Smooth muscle cell (in vitro differentiated cells): ENCODE measurements around the gene BMF. TPM values are rescaled to one million over a fixed set of nuclear protein-coding genes. Genes with fewer than 3 reads are reported as not detected.

Source experiments
- DNase-seq: peaks from one replicate; lab custom pipeline; 2025; ENCODE audit not compliant: unreplicated experiment; lab: John Stamatoyannopoulos, UW
- H2AFZ ChIP-seq: fragments of 200-600 bp; sonication (generic); 2 replicates; pipeline ENCODE4 v1.6.0; 2016; ENCODE audit warnings: antibody characterized with exemption, low read depth, mild to moderate bottlenecking
- H3F3A ChIP-seq: fragments of 200-600 bp; sonication (generic); 2 replicates; pipeline ENCODE4 v1.6.0; 2017; ENCODE audit warnings: antibody characterized with exemption, low read depth
- H3K27ac ChIP-seq: fragments of 200-600 bp; sonication (generic); 2 replicates; pipeline ENCODE4 v1.5.1; 2016; ENCODE audit warnings: low read depth, mild to moderate bottlenecking
- H3K27me3 ChIP-seq: fragments of 200-600 bp; sonication (generic); 2 replicates; pipeline ENCODE4 v1.6.1; 2016; ENCODE audit warnings: low read depth, mild to moderate bottlenecking
- H3K36me3 ChIP-seq: fragments of 200-600 bp; sonication (generic); 2 replicates; pipeline ENCODE4 v1.5.1; 2016; ENCODE audit warnings: low read depth
- H3K4me1 ChIP-seq: fragments of 200-600 bp; sonication (generic); 2 replicates; pipeline ENCODE4 v1.5.1; 2016; ENCODE audit warnings: low read depth
- H3K4me2 ChIP-seq: fragments of 200-600 bp; sonication (generic); 2 replicates; pipeline ENCODE4 v1.6.0; 2016; ENCODE audit warnings: mild to moderate bottlenecking
- H3K4me3 ChIP-seq: fragments of 200-600 bp; sonication (generic); 2 replicates; pipeline ENCODE4 v1.5.1; 2016; ENCODE audit warnings: mild to moderate bottlenecking
- H3K79me2 ChIP-seq: fragments of 200-600 bp; sonication (generic); 2 replicates; pipeline ENCODE4 v1.6.0; 2016; ENCODE audit warnings: low read depth, mild to moderate bottlenecking
- H3K9ac ChIP-seq: fragments of 200-600 bp; sonication (generic); 2 replicates; pipeline ENCODE4 v1.6.0; 2016; ENCODE audit warnings: low read depth
- H3K9me3 ChIP-seq: fragments of 200-600 bp; sonication (generic); replicated peaks from 2 replicates; pipeline ENCODE4 v1.5.1; 2016; ENCODE audit warnings: low read depth
- H4K20me1 ChIP-seq: fragments of 200-600 bp; sonication (generic); 2 replicates; pipeline ENCODE4 v1.6.0; 2016; ENCODE audit warnings: low read depth
- WGBS: methylation state at CpG from one replicate; pipeline ENCODE4 v1.1.7; 2016; ENCODE audit warnings: low lambda C conversion rate; 5-methylcytosine and 5-hydroxymethylcytosine counted together
- polyA plus RNA-seq: library from polyadenylated mRNA; unstranded; fragments of >200 nt; fragmentation: Nextera tagmentation; extraction: Ambion mirVana; gene quantifications from 2 replicates; pipeline ENCODE4 v1.2.1, GENCODE V29; 2016
- total RNA-seq: library from RNA; depleted of rRNA; stranded (reverse); fragments of >200 nt; gene quantifications from 2 replicates; pipeline ENCODE4 v1.2.3, GENCODE V29; 2014
- TF ChIP-seq, protein P1 (sequence below): fragments of 200-600 bp; sonication (generic); IDR thresholded peaks from 2 replicates; pipeline ENCODE4 v1.5.1; 2017; ENCODE audit warnings: borderline replicate concordance, mild to moderate bottlenecking, antibody characterized with exemption; ENCODE audit not compliant: insufficient read depth, poor library complexity, severe bottlenecking

BMF gene
- total and polyA plus RNA-seq, 2 experiments from 2014 or later = 3.6 to 9.1 TPM

DNA sequence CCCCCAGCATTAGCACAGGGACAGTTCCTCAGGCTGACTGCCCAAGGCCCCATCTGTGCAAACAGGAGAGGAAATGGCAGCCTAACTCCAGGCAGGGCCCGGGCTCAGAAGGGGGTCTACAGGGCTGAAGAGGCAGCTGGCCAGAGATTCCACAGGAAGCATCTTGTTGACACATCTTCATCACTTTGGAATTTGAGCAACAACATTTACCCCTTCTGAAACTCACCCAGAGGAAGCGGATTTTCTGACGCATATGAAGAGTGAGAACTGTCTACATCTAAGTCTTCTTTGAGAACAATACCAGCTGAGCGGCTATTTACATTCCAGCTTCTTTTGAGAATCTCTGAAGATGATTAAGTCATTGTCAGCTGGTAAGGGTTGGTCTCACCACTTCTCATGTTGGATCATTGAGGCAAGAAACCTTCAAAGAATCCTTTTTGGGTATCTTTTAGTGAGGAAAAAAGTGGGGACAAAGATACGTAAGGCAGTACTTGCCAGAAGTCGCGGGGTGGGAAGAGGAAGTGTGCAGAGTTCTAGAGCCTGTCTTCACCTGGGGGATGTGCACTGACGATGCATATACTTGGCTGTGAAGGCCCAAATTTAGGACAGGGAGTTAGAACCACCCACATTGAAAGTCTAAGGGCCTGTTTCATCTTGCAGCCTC, 44.3 kb downstream of the BMF start:
- TF ChIP-seq, protein P1, sequence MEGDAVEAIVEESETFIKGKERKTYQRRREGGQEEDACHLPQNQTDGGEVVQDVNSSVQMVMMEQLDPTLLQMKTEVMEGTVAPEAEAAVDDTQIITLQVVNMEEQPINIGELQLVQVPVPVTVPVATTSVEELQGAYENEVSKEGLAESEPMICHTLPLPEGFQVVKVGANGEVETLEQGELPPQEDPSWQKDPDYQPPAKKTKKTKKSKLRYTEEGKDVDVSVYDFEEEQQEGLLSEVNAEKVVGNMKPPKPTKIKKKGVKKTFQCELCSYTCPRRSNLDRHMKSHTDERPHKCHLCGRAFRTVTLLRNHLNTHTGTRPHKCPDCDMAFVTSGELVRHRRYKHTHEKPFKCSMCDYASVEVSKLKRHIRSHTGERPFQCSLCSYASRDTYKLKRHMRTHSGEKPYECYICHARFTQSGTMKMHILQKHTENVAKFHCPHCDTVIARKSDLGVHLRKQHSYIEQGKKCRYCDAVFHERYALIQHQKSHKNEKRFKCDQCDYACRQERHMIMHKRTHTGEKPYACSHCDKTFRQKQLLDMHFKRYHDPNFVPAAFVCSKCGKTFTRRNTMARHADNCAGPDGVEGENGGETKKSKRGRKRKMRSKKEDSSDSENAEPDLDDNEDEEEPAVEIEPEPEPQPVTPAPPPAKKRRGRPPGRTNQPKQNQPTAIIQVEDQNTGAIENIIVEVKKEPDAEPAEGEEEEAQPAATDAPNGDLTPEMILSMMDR = no peak
- no peaks in the 10 kb centered on the region for H3K27me3 ChIP-seq
- no peak overlapping the region for H3K4me3 ChIP-seq
- no peaks in the 10 kb centered on the region for H3K79me2 ChIP-seq
- no peaks in the 10 kb centered on the region for H3F3A ChIP-seq
- no peak for DNase-seq
- peak overlapping the region; percentile 30 for H3K27ac ChIP-seq
- no peaks in the 10 kb centered on the region for H4K20me1 ChIP-seq
- no peaks in the 10 kb centered on the region for H3K36me3 ChIP-seq
- no peaks in the 10 kb centered on the region for H3K9me3 ChIP-seq
- 71% methylated on average over 8 of the region's 8 CpGs for WGBS
- no peak overlapping the region for H3K9ac ChIP-seq
- no peak overlapping the region for H2AFZ ChIP-seq
- H3K4me1 ChIP-seq = peaks cover 16% of the 10 kb centered on the region
- H3K4me2 ChIP-seq = no peak overlapping the region

DNA sequence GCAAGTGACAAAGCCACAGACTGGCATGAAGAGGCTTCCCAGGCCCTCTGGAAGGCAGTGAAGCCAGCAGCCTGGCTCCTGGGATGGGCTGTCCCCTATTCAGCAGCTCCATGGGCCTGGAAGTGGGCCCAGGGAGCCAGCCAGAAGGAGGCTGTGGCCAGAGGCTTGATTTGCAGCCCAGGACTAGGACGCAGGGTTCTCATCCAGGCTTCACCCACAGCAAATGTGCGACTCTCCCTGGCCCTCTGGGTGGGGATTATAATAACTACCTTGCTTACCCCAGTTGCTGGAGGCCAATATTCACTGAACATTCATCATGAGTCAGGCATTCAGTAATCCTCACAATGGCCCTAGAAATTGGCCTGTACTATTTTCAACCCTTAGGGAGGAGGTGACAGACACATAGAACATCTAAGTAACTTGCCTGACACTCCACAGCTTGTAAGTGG, 45.1 kb downstream of the BMF start:
- Histone ChIP-seq H3K79me2 (no peaks in the 10 kb centered on the region), H3K36me3 (no peaks in the 10 kb centered on the region), H3K27me3 (no peaks in the 10 kb centered on the region), H3K9ac (no peak overlapping the region), H3K4me2 (no peak overlapping the region), H4K20me1 (no peaks in the 10 kb centered on the region), H3K4me1 (peaks cover 9% of the 10 kb centered on the region), H3K4me3 (no peak overlapping the region), H2AFZ (no peak overlapping the region), H3F3A (no peaks in the 10 kb centered on the region), H3K27ac (peak overlapping the region; percentile 30), H3K9me3 (no peaks in the 10 kb centered on the region)
- DNase-seq = no peak
- 40% methylated on average over 2 of the region's 2 CpGs for WGBS
- TF ChIP-seq, protein P1 = no peak

DNA sequence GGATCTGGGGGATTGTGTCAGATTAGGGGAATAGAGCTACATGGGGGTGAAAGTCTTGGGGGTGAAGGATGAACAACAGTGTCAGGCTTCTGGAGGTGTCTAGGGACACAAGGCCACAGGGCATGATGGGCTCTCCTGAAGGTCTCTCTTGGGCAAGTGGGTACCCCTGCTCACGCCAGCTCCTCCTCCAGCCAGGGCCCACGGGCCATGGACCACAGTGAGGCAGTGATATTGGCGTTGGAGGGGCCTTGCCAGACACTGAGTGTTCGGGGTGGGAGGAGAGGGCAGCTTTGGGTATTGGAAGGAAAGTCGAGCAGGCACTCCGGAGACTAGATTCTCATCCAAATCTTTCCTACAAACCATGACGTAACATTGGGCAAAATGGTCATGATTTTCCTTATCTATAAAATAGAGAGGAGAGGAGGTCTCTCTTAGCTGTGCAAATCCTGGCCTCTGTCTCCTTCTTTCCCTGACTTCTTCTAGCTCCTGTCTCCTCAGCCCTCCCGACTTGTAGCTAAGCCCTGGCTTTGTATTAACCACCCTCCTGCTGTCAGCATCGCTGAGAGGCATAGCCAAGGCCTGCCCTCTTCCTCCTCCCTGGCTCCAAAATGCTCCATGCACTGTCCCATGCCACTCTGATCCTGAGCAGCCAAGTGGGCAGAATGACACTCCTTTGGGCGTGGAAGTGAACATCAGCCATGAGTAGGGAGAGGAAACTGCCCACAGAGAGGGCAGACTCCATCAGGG, 45.7 kb downstream of the BMF start:
- no peak for DNase-seq
- no peaks in the 10 kb centered on the region for H3K79me2 ChIP-seq
- no peak overlapping the region for H3K9ac ChIP-seq
- 85% methylated on average over 10 of the region's 10 CpGs for WGBS
- no peaks in the 10 kb centered on the region for H3K27me3 ChIP-seq
- TF ChIP-seq, protein P1 = no peak
- no peak overlapping the region for H3K27ac ChIP-seq
- no peak overlapping the region for H3K4me3 ChIP-seq
- H3K36me3 ChIP-seq = no peaks in the 10 kb centered on the region
- peaks cover 6% of the 10 kb centered on the region for H3K4me1 ChIP-seq
- H2AFZ ChIP-seq = no peak overlapping the region
- H3K9me3 ChIP-seq = no peaks in the 10 kb centered on the region
- no peak overlapping the region for H3K4me2 ChIP-seq
- H3F3A ChIP-seq = no peaks in the 10 kb centered on the region
- no peaks in the 10 kb centered on the region for H4K20me1 ChIP-seq
